ENCODE data around the gene SPPL2B.

SPPL2B gene

DNA sequence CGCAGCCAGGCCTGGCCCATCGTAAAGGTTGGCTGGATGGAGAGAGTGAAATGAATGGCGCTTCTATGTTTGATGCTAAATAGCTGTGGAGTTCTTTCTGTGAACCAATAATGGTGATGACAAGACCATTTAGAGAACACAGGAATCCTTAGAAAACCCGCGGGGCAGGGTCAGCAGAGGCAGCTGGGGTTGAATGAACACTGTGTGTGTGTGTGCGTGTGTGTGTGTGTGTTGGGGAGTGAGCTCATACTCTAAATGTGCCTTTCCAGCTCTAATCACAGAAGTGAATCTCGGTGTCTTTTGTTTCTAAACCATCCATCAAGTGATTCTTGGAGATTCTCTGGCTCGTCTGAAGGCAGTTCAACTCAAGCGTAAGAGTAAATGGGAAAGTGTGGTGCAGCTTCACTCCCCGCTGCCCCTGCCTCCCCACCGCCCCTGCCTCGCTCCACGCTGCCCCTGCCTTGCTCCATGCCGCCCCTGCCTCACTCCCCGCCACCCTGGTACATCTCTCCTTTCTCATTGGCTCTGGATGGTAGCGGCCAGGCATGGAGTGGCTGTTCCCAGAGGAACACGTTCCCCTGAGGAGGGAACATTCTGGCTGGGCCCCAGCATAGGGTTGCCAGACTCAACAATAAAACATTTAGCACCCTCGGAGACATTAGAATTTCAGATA, 52.8 kb downstream of the SPPL2B start:
- DNase-seq (ENCODE audit: extremely low spot score), result no peak
- TF ChIP-seq SP1 (IDR thresholded peaks at IDR 0.05), result no peak
- TF ChIP-seq ARNT (IDR thresholded peaks at IDR 0.05), result no peak
- TF ChIP-seq HDGF (IDR thresholded peaks at IDR 0.05; ENCODE audit: borderline replicate concordance), result no peak
- TF ChIP-seq ELF4 (IDR thresholded peaks at IDR 0.05), result no peak
- TF ChIP-seq FOXK2 (IDR thresholded peaks at IDR 0.05), result no peak
- TF ChIP-seq, protein P1, sequence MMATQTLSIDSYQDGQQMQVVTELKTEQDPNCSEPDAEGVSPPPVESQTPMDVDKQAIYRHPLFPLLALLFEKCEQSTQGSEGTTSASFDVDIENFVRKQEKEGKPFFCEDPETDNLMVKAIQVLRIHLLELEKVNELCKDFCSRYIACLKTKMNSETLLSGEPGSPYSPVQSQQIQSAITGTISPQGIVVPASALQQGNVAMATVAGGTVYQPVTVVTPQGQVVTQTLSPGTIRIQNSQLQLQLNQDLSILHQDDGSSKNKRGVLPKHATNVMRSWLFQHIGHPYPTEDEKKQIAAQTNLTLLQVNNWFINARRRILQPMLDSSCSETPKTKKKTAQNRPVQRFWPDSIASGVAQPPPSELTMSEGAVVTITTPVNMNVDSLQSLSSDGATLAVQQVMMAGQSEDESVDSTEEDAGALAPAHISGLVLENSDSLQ (IDR thresholded peaks at IDR 0.05), result no peak
- TF ChIP-seq TARDBP (IDR thresholded peaks at IDR 0.05), result no peak
- no peak for TF ChIP-seq CTBP1 (IDR thresholded peaks at IDR 0.05; ENCODE audit: borderline replicate concordance)
- no peak for TF ChIP-seq ZNF384 (IDR thresholded peaks at IDR 0.05)
- no peak for TF ChIP-seq FOXM1 (IDR thresholded peaks at IDR 0.05; ENCODE audit: borderline replicate concordance)
- TF ChIP-seq BHLHE40 (IDR thresholded peaks at IDR 0.05; ENCODE audit: borderline replicate concordance), result no peak
- TF ChIP-seq SUZ12 (IDR thresholded peaks at IDR 0.05), result no peak
- TF ChIP-seq L3MBTL2 (conservative IDR thresholded peaks at IDR 0.05), result no peak
- no peak for TF ChIP-seq FOXA1 (IDR thresholded peaks at IDR 0.05)
- POLR2A ChIA-PET, result no interaction called here
- CTCF ChIA-PET, result no interaction called here

DNA sequence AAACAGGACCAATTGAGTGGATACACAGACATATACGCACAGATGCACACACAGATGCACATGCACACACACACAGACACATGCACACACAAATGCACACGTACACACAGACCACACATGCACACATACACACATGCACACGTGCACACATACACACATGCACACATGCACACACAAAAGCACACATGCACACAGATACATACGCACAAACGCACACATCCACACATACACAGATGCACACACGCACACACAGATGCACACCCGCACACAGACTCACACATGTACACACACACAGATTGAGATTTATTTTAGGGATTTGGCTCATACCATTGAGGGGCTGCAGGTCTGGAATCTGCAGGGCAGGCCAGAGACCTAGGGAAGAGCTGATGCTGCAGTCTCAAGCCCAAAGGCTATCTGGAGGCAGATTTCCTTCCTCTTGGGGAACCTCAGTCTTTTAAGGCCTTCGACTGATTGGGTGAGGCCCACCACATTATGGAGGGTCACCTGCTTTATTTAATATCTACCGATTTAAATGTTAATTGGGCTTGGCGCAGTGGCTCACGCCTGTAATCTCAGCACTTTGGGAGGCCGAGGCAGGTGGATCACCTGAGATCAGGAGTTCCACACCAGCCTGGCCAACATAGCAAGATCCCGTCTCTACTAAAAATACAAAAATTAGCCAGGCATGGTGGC, 54.2 kb downstream of the SPPL2B start:
- TF ChIP-seq SUZ12 (IDR thresholded peaks at IDR 0.05), result no peak
- no peak for TF ChIP-seq ZNF384 (IDR thresholded peaks at IDR 0.05)
- no peak for TF ChIP-seq L3MBTL2 (conservative IDR thresholded peaks at IDR 0.05)
- TF ChIP-seq FOXA1 (IDR thresholded peaks at IDR 0.05), result no peak
- TF ChIP-seq FOXM1 (IDR thresholded peaks at IDR 0.05; ENCODE audit: borderline replicate concordance), result peak; percentile 73
- TF ChIP-seq HDGF (IDR thresholded peaks at IDR 0.05; ENCODE audit: borderline replicate concordance), result no peak
- POLR2A ChIA-PET, result interaction anchor here (2.8 kb wide), 1 partner anchor 55 kb away, joined by 10 read pairs; the partner anchor contains the start of genes LSM7 and SPPL2B
- no peak for DNase-seq (ENCODE audit: extremely low spot score)
- CTCF ChIA-PET, result interaction anchor here (1.3 kb wide), 1 partner anchor 147 kb away, joined by 3 read pairs; the partner anchor contains the start of gene PLEKHJ1

- CTCF ChIA-PET, result no interaction called here
- peak; percentile 93 for DNase-seq (ENCODE audit: extremely low spot score)
- TF ChIP-seq CTBP1 (IDR thresholded peaks at IDR 0.05; ENCODE audit: borderline replicate concordance) (no peak), L3MBTL2 (conservative IDR thresholded peaks at IDR 0.05) (peak; percentile 82)
- POLR2A ChIA-PET, result interaction anchor here (2.8 kb wide), 1 partner anchor 57 kb away, joined by 10 read pairs; the partner anchor contains the start of genes LSM7 and SPPL2B
These were observed 56.7 kb downstream of the SPPL2B start for GRCh38 chr19:2385053-2385721.

GRCh38 chr19:2387367-2388288, 59.1 kb downstream of the SPPL2B start:
- ChIA-PET POLR2A (interaction anchor here (1.4 kb wide), 1 partner anchor 60 kb away, joined by 3 read pairs; no protein-coding TSS in a partner anchor), CTCF (no interaction called here)

DNA sequence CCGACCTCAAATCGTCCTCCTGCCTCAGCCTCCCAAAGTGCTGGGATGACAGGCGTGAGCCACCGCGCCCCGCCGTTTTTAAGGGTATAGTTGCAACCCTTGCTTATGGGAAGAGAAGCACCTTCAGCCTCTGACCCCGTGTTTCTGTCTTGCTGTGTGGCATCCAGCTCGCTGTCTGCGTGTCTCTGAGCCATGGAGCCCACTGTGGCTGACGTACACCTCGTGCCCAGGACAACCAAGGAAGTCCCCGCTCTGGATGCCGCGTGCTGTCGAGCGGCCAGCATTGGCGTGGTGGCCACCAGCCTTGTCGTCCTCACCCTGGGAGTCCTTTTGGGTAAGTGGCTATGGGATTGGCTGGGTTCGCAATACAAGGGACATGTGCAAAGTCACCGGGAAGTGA, 61.1 kb downstream of the SPPL2B start:
- DNase-seq (ENCODE audit: extremely low spot score), result no peak
- TF ChIP-seq CTBP1 (IDR thresholded peaks at IDR 0.05; ENCODE audit: borderline replicate concordance) (no peak), FOXM1 (IDR thresholded peaks at IDR 0.05; ENCODE audit: borderline replicate concordance) (no peak), ELF4 (IDR thresholded peaks at IDR 0.05) (no peak), SUZ12 (IDR thresholded peaks at IDR 0.05) (no peak), L3MBTL2 (conservative IDR thresholded peaks at IDR 0.05) (no peak), BHLHE40 (IDR thresholded peaks at IDR 0.05; ENCODE audit: borderline replicate concordance) (no peak), FOXK2 (IDR thresholded peaks at IDR 0.05) (no peak), TARDBP (IDR thresholded peaks at IDR 0.05) (no peak)
- TF ChIP-seq, protein P1 (IDR thresholded peaks at IDR 0.05), result no peak
- POLR2A ChIA-PET, result interaction anchor here (0.9 kb wide), 1 partner anchor 62 kb away, joined by 3 read pairs; no protein-coding TSS in a partner anchor
- CTCF ChIA-PET, result interaction anchor here (0.6 kb wide), 1 partner anchor 224 kb away, joined by 5 read pairs; no protein-coding TSS in a partner anchor

More at GRCh38 chr19:2387367-2388288, 59.1 kb downstream of the SPPL2B start:
- DNase-seq (ENCODE audit: extremely low spot score), result no peak
- no peak for TF ChIP-seq TARDBP (IDR thresholded peaks at IDR 0.05)
- no peak for TF ChIP-seq FOXK2 (IDR thresholded peaks at IDR 0.05)
- TF ChIP-seq, protein P1 (IDR thresholded peaks at IDR 0.05), result no peak
- TF ChIP-seq CTBP1 (IDR thresholded peaks at IDR 0.05; ENCODE audit: borderline replicate concordance), result no peak
- TF ChIP-seq SUZ12 (IDR thresholded peaks at IDR 0.05), result no peak
- no peak for TF ChIP-seq HDGF (IDR thresholded peaks at IDR 0.05; ENCODE audit: borderline replicate concordance)
- no peak for TF ChIP-seq ELF4 (IDR thresholded peaks at IDR 0.05)
